Measurements from ENCODE around the gene GLG1.
"Not testable (repeated sequence)": the region's sequence is repeated elsewhere in the genome, so short reads cannot be mapped to it uniquely, and the experiment has no call there.

GLG1 gene

DNA sequence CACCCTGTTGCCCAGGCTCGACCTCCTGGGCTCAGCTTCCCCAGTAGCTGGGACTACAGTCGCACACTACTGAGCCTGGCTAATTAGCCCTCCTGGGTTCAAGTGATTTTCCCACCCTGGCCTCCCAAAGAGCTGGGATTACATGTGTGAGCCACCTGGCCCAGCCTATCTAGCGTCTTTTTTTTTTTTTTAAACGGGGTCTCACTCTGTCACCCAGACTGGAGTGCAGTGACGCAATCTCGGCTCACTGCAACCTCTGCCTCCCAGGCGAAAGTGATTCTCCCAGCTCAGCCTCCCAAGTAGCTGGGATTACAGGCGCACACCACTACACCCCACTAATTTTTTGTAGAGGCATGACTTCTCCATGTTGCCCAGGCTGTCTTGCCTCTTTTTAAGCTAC is 33.3 kb downstream of the GLG1 start:
- DNase-seq: no peak

DNA sequence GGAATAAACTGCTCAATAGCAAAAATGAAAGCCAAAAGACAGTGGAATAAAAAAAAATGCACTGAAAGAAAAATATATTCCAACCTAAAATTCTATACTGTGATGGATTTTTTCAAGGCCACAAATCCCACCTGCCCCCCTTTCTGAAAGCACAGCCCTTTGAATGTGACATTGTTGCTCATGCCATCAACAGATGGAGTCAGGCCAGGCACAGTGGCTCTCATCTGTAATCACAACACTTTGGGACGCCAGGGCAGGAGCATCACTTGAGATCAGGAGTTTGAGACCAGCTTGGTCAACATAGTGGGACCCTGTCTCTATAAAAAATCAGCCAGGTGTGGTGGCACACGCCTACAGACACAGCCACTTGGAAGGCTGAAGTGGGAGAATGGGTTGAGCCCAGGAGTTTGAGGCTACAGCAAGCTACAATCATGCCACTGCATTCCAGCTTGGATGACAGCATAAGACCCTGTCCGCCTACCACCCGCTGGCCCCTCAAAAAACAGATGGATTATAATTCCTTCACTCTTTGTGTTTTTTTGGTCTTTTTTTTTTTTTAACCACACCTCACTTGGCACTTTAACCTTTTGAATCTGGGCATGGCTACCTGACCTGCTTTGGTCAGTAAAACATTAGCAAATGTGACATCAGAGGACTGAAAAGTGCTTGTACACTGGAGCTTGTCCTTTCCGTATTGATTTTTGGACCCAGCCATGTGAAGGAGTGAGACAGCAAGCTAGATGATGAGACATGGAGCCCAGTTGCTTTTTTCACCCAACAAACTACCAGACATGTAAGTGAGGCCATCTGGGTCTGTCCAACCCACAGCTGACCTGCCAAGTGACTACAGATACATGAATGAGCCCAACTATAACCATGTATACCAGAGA is 36.3 kb downstream of the GLG1 start:
- DNase-seq: no peak

- no peak for DNase-seq
Observed at GRCh38 chr16:74568961-74569631, 37.8 kb downstream of the GLG1 start.

DNA sequence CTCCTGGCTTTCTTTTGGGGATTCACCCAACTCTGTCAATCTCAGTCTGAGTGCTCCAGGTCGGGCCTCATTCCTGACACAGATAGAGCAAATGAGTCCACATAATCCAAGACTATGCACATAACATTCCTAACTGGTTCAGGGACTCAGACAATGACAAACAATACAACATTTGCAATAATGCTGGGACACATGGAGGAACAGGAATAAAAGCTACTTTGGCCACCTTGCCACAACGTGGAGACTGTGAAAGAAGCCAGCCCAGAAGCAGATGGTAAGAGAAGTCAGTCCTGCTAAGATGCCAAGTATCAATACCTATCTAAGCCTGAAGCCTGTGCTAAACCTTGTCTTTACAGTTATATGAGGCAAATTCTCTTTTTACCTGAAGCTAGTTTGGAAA is 39.0 kb downstream of the GLG1 start:
- no peak for DNase-seq

DNA sequence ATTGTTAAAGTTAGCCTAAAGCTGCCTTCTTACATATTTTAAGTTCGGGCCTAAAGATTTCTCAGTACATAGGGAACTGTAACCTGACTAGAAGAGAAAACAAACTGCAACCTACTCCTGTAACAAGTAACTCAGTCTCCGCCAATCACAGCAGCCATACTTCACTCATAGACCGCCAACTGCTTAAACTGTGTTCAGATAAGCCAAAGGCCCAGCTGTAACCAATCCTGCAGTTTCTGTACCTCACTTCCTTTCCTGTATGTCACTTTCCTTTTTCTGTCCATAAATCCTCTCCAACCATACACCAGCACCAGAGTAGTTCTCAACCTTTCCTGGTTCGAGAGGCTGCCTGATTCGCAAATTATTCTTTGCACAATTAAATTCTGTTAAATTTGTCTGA is 41.5 kb downstream of the GLG1 start:
- no peak for DNase-seq

DNA sequence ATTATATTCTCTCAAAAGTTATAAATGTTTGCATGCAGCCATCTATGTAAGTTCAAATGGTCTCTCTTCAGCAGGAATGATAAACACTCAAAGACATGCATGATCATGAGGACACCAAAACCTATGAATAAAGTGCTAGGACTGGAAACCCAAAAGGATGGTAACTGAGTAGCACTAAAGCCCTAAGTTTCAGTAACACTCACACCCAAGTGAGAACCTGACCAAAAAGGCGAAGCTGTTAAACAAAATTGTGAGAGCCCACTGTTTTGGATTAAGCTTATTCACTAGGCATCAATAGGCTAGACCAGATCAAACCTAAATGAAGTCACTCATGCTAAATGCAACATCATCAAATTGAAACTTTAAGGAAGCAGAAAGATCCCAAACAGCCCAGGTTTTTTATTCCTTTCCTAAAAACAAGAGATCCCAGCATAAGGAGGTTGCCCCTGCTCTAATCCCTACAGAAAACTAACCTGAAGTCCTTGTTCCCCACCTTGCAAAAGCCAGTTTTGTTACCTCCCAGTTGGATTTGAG is 42.4 kb downstream of the GLG1 start:
- DNase-seq: no peak

DNA sequence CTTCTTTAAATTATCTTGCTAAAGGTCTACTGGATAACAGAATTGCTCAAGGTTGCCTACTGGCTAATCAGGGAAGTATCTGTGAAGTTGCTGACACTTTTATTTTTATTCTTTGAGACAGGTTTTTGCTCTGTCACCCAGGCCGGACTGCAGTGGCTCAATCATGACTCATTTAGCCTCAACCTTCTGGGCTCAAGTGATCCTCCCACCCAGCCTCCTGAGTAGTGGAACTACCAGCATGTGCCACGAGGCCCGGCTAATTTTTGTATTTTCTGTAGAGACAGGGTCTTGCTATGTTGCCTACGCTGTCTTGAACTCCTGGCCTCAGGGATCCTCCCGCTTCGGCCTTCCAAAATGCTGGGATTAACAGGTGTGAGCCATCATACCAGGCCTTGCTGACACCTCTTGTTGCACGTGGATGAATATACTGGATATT is 43.1 kb downstream of the GLG1 start:
- no peak for DNase-seq

- no peak for DNase-seq
Observed at GRCh38 chr16:74562117-74562516, 44.8 kb downstream of the GLG1 start.

DNA sequence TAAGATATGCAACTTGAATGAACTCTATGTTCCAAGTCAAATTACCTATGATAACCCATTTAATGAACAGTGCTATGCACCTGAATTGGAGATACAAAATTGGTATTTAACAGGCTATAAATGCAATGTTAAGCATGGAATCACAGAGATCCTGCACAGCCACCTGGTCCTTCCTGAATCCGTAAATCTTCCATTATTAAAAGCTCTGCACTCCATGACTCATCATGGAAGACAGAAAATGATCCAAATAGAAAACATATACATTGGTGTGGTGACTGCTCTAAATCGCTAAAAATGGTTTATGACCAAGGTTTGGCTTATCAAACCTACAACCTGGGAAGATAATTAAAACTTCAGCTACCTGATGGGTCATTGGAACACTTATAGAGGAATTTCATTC is 45.3 kb downstream of the GLG1 start:
- no peak for DNase-seq

DNA sequence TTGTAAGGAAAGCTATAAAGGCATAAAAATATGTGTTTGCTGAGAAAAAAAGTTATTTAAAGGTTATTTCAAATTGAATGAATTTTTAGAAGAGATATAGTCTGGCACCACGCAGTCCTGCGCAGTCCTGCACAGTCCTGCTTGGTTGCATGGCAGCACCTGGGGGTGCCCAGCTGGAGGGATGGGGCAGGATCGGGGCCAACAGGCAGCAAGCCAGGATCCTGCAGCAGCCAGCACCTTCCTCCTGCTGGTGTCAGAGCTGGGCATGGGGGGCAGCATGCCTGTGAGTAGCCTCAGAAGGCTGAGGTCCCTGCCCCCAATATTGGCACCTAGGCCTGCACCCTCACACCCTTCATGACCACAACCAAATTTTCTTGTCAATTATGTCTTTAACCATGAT is 46.0 kb downstream of the GLG1 start:
- DNase-seq: no peak

DNA sequence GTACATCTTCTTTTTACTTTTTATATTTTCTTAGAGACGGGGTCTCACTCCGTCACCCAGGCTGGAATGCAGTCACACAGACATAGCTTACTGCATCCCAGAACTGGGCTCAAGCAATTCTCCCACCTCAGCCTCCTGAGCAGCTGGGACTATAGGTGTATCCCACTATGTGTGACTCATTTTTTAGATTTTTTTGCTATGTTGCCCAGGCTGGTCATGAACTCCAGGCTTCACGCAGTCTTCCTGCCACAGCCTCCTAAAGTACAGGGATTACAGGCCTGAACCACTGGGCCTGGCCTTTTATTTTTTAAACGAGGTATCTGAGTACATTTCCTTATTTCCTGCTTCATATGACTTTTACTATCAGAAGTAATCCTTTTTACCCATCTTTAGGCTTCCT is 48.0 kb downstream of the GLG1 start:
- no peak for DNase-seq

GRCh38 chr16:74557275-74557674 is 49.6 kb downstream of the GLG1 start:
- no peak for DNase-seq

- DNase-seq: no peak
Observed at GRCh38 chr16:74556375-74556922, 50.5 kb downstream of the GLG1 start.

DNA sequence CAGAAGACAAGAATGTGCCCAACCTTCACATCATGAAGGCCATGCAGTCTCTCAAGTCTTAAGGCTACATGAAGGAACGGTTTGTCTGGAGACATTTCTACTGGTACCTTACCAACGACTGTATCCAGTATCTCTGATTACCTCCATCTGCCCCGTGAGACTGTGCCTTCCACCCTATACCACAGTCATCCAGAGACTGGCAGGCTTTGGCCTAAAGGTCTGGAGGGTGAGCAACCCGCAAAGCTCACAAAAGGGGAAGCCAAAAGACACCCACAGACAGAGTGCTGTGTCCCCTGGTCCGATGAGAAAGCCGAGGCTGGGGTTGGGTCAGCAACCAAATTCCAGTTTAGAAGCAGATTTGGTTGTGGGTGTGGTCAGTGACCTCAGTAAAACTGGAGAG is 54.6 kb downstream of the GLG1 start:
- DNase-seq: not testable (repeated sequence)

- DNase-seq: not testable (repeated sequence)
Observed at GRCh38 chr16:74550227-74551019, 56.5 kb downstream of the GLG1 start.

- DNase-seq: not testable (repeated sequence)
Observed at GRCh38 chr16:74546112-74546511, 60.8 kb downstream of the GLG1 start.

DNA sequence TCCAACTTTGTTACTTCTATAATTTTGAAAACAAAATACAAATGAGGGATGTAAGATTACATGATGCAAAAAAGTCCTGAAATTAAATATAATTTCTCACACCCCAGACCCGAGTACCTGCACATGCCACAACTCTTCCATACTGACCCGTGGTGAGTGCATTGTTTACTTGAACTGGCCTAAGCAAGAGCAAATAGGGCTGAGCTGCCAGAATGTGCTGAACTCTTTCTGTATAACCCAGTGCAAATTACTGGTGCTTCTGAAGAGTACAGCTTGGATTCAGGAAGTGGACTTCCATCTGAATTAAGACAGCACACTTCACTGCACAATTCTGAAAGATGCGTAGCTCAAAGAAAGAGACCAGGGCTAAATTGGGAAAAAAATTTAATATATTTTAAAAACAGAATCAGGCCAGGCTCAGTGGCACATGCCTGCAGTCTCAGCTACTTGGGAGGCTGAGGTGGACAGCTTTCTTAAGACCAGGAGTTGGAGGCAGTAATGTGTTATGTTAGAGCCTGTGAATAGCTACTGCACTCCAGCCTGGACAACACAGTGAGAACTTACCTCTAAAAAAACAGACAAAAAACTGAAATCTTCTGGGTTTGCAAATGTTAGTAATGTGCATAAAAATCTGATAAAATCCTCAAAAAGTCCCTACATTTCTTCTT is 63.9 kb downstream of the GLG1 start:
- not testable (repeated sequence) for DNase-seq

DNA sequence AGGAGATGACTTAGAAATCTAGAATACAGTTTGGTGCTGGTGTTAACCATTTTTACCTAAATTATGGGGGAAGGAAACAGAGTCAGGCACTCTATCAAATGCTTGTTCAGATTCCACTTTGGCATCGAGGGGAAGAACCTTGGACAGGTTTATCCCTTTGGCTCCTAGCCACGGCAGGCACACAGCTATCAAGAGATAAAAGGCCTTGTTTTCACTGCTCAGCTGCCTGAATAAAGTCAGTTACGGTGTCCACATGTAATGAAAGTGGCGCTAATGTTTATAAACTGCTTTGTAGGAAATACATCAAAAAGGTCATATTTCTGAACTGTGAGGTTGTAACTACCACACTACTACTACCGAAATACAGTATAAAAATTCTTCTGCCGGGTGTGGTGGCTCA is 66.3 kb downstream of the GLG1 start:
- DNase-seq: not testable (repeated sequence)

- DNase-seq: not testable (repeated sequence)
Observed at GRCh38 chr16:74538801-74539200, 68.1 kb downstream of the GLG1 start.

GRCh38 chr16:74537746-74538145 is 69.2 kb downstream of the GLG1 start:
- not testable (repeated sequence) for DNase-seq

GRCh38 chr16:74534650-74535049 is 72.3 kb downstream of the GLG1 start:
- DNase-seq: not testable (repeated sequence)

- no peak for DNase-seq
Observed at GRCh38 chr16:74524926-74525325, 82.0 kb downstream of the GLG1 start.
